ENCODE measurements around the gene WDR27. TPM values are rescaled to one million over a fixed set of nuclear protein-coding genes. Genes with fewer than 3 reads are reported as not detected.

The WDR27 gene
- 28.4 TPM for polyA plus RNA-seq (2013, experiment 1 of 2)
- polyA plus RNA-seq (2013, experiment 2 of 2), result 32.4 TPM

DNA sequence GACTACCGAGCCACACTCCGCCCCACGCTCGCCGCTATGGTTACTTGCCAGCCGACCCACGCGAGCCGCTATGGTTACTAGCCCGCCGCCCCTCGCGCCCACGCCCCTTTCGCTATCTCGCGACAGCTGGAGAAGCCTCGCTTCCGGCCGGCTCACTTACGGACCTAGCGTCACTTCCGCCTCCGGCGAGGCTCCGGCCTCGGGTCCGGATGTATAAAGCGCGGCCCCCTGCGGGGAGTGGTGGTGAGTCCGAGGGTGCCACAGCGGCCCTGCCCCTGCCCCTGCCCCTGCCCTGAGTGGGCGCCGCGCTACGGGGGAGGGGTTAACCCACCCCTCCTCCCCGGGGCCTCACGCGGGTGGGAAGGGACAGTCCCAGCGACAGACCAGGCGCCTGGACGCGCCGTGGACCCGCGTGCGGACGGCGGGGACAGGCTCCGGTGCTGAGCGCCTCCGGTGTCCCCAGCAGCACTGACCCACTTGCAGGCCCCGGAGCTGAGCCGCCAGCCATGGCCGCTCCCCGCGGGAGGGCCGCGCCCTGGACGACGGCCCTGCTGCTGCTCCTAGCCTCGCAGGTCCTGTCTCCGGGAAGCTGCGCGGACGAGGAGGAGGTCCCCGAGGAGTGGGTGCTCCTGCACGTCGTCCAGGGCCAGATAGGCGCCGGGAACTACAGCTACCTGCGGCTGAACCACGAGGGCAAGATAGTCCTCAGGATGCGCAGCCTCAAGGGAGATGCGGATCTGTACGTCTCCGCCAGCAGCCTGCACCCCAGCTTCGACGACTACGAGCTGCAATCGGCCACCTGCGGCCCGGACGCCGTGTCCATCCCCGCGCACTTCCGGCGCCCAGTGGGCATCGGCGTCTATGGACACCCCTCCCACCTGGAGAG is at the start of gene WDR27, which contains the start of gene C6orf120:
Gene WDR27, minus strand, starts transcription at position 76 of the 886 bp plus-strand sequence. CDS start 13,024 bp downstream, outside the sequence.
Gene C6orf120, plus strand, starts transcription at position 173 of the 886 bp plus-strand sequence. Its CDS starts 334 bp downstream, at position 507.
- Histone ChIP-seq H3K36me3 (ENCODE audit: insufficient read depth, low read length) (peaks cover 53% of the 10 kb centered on the region), H3K4me1 (ENCODE audit: insufficient read depth, low read length) (peaks cover 16% of the 10 kb centered on the region; the same call in 1 of the 2 replicates), H3K27ac (ENCODE audit: low read depth, low read length) (peak within 1 kb of the TSS; percentile 88), H3K4me3 (ENCODE audit: low read length) (peak within 1 kb of the TSS; percentile 85), H3K9me3 (ENCODE audit: insufficient read depth, low read depth, low read length) (no peaks in the 10 kb centered on the region), H3K9ac (ENCODE audit: low read depth, low read length) (peak within 1 kb of the TSS; percentile 97), H3K27me3 (ENCODE audit: insufficient read depth, low read length) (no peaks in the 10 kb centered on the region)
- whole genome bisulfite sequencing, result under 1% methylated on average over 92 of the region's 92 CpGs

DNA sequence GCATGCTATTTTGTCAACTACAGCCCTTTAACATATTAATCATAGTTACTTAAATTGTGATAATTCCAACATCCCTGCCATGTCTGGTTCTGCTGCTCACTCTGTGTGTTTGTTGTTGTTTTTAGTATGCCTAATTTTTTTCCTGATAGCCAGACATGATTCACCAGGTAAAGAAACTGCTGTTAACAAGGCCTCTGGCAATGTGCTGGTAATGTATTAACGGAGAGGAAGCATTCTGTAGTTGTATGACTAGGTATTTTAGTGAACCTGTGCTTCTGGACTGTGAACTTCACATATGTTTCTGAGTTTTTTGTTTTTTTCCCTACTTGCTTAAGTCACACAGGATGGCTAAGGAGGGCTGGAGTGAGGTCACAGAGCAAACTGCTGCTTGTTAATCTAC is 44.7 kb upstream of the WDR27 start:
- no peaks in the 10 kb centered on the region for H3K9me3 ChIP-seq (ENCODE audit: insufficient read depth, low read depth, low read length)
- H3K9ac ChIP-seq (ENCODE audit: low read depth, low read length), result no peak overlapping the region
- no peak overlapping the region for H3K27ac ChIP-seq (ENCODE audit: low read depth, low read length)
- H3K36me3 ChIP-seq (ENCODE audit: insufficient read depth, low read length), result no peaks in the 10 kb centered on the region
- peaks cover 8% of the 10 kb centered on the region; the same call in 1 of the 2 replicates for H3K27me3 ChIP-seq (ENCODE audit: insufficient read depth, low read length)
- 79% methylated on average over 1 of the region's 1 CpG for WGBS
- peaks cover 11% of the 10 kb centered on the region; the same call in 1 of the 2 replicates for H3K4me1 ChIP-seq (ENCODE audit: insufficient read depth, low read length)
- no peak overlapping the region for H3K4me3 ChIP-seq (ENCODE audit: low read length)

DNA sequence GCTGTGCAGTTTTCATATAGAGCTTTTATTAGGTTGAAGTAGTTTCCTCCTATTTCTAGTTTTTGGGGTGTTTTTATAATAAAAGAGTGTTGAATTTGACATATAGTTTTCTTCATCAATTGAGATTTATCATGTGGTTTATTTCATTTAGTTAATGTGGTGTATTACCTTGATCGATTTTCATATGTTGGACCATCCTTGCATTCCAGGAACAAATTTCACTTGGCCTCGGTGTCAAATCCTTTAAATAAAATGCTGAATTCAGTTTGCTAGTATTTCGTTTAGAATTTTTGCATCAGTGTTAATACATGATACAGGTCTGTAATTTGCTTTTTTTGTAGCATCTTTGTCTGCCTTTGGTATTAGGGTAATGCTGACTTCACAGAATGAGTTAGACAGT is 43.6 kb upstream of the WDR27 start:
- H3K27ac ChIP-seq (ENCODE audit: low read depth, low read length), result no peak overlapping the region
- peaks cover 9% of the 10 kb centered on the region; the same call in 1 of the 2 replicates for H3K4me1 ChIP-seq (ENCODE audit: insufficient read depth, low read length)
- H3K9ac ChIP-seq (ENCODE audit: low read depth, low read length), result no peak overlapping the region
- H3K27me3 ChIP-seq (ENCODE audit: insufficient read depth, low read length), result peaks cover 8% of the 10 kb centered on the region; the same call in 1 of the 2 replicates
- H3K4me3 ChIP-seq (ENCODE audit: low read length), result no peak overlapping the region
- no peaks in the 10 kb centered on the region for H3K36me3 ChIP-seq (ENCODE audit: insufficient read depth, low read length)
- H3K9me3 ChIP-seq (ENCODE audit: insufficient read depth, low read depth, low read length), result no peaks in the 10 kb centered on the region
- 93% methylated on average over 3 of the region's 3 CpGs for WGBS

DNA sequence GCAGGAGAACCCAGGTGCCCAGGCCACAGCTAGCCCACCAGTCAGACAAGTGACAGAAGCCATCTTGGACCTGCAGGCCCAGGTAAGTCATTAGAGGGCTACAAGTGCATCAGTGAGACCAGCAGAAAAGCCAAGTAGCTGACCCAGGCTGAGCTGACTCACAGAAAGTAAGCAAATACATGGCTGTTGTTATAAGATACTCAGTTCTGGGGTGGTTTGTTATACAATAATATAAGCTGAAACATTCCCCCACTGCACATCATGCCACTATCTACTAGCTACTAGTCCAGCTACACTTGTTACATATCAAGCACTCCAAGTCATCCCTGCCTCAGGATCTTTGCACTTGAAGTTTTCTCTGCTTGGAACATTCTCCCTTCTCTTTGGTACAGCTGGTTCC is 39.5 kb upstream of the WDR27 start:
- Histone ChIP-seq H3K27me3 (ENCODE audit: insufficient read depth, low read length) (peaks cover 8% of the 10 kb centered on the region; the same call in 1 of the 2 replicates), H3K9ac (ENCODE audit: low read depth, low read length) (no peak overlapping the region), H3K27ac (ENCODE audit: low read depth, low read length) (no peak overlapping the region), H3K9me3 (ENCODE audit: insufficient read depth, low read depth, low read length) (no peaks in the 10 kb centered on the region), H3K36me3 (ENCODE audit: insufficient read depth, low read length) (no peaks in the 10 kb centered on the region), H3K4me1 (ENCODE audit: insufficient read depth, low read length) (0 out of 2 replicates have a peak, but pooled peaks cover 6% of the 10 kb centered on the region), H3K4me3 (ENCODE audit: low read length) (no peak overlapping the region)

DNA sequence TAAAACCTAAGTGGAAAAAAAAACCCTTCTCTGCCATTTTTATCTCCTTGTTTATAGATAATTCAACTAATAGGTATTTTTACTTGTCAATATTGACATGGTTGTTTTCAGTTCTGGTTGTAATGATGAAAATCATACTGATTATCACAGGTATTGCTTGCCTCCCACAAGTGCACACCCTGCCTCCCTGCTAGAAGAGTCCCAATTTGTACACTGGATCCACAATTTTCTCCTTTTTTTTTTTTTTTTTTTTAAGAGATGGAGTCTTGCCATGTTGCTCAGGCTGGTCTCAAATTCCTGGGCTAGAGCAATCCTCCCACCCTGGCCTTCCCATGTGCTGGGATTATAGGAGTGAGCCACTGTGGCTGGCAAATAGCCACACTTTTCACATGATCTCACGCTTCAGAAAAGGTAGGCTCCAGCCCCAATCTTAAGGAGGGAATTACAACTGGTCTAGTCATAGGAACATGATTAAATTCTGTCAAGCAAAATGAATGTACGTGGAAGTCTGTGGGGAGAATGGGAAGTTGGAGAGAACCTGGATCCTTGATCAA is 37.2 kb upstream of the WDR27 start:
- no peaks in the 10 kb centered on the region for H3K9me3 ChIP-seq (ENCODE audit: insufficient read depth, low read depth, low read length)
- peaks cover 2% of the 10 kb centered on the region; the same call in 1 of the 2 replicates for H3K27me3 ChIP-seq (ENCODE audit: insufficient read depth, low read length)
- 97% methylated on average over 2 of the region's 2 CpGs for WGBS

DNA sequence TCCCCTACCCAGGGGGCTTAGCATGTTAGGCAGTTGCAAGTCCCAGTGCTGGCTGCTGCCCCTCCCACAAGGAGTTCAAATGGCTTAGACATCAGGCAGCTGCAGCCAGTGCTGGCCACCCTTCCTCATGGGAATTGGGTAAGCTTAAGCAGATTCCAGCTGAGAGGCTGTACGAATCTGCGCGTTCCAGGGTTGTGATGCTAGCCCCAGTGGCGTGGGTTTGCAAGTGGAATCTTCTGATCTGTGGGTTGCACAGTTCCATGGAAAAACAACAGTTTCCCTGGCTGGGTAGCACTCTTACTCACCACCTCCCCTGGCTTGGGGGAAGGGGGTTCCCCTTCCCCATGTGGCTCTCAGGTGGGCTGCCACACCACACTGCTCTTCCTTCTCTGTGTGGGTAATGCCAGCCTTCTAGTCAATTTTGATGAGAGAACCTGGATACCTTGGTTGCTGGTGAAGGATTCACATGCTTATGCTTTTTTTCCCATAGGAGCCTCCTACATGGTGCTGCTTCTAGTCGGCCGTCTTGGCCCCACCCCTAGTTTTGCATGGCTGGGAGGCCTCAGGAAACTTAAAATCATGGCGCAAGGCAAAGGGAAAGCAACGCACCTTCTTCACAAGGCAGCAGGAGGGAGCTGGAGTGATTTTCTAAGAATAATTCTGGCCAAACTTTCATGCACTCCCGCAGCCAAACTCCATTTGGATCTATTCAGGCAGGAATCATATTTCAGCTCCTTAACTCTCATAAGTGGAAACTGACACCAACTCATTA is 36.6 kb upstream of the WDR27 start:
- no peaks in the 10 kb centered on the region for H3K27me3 ChIP-seq (ENCODE audit: insufficient read depth, low read length)
- 79% methylated on average over 9 of the region's 9 CpGs for WGBS
- 0 out of 2 replicates have a peak, but pooled peaks cover 6% of the 10 kb centered on the region for H3K4me1 ChIP-seq (ENCODE audit: insufficient read depth, low read length)
- no peak overlapping the region for H3K9ac ChIP-seq (ENCODE audit: low read depth, low read length)
- H3K27ac ChIP-seq (ENCODE audit: low read depth, low read length), result no peak overlapping the region
- H3K4me3 ChIP-seq (ENCODE audit: low read length), result no peak overlapping the region
- no peaks in the 10 kb centered on the region for H3K36me3 ChIP-seq (ENCODE audit: insufficient read depth, low read length)
- no peaks in the 10 kb centered on the region for H3K9me3 ChIP-seq (ENCODE audit: insufficient read depth, low read depth, low read length)

More for the DNA sequence above, 37.2 kb upstream of the WDR27 start:
- no peak overlapping the region for H3K4me3 ChIP-seq (ENCODE audit: low read length)
- 0 out of 2 replicates have a peak, but pooled peaks cover 6% of the 10 kb centered on the region for H3K4me1 ChIP-seq (ENCODE audit: insufficient read depth, low read length)
- H3K9ac ChIP-seq (ENCODE audit: low read depth, low read length), result no peak overlapping the region
- H3K36me3 ChIP-seq (ENCODE audit: insufficient read depth, low read length), result no peaks in the 10 kb centered on the region
- no peak overlapping the region for H3K27ac ChIP-seq (ENCODE audit: low read depth, low read length)

DNA sequence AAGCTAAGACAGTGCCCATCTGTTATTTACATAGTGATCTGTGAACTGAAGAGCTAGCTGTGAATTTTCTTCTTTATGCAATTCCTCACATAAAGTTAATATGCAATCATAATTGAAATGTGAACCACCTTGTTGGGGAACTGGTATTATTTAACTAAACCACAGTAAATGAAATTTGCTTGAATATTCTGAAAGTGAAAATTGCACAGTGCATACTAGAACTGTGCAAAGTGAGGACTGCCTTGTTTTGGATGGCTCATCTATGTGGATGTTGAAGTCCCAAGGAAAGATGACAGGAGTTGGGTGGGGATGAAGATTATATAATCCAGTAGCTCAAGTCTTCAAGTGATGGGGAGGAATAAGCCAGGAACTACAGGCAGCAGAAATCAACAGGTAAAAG is 28.1 kb upstream of the WDR27 start:
- no peak overlapping the region for H3K4me3 ChIP-seq (ENCODE audit: low read length)
- H3K36me3 ChIP-seq (ENCODE audit: insufficient read depth, low read length), result no peaks in the 10 kb centered on the region
- no peak overlapping the region for H3K9ac ChIP-seq (ENCODE audit: low read depth, low read length)
- H3K9me3 ChIP-seq (ENCODE audit: insufficient read depth, low read depth, low read length), result no peaks in the 10 kb centered on the region
- no peak overlapping the region for H3K27ac ChIP-seq (ENCODE audit: low read depth, low read length)
- H3K27me3 ChIP-seq (ENCODE audit: insufficient read depth, low read length), result no peaks in the 10 kb centered on the region
- H3K4me1 ChIP-seq (ENCODE audit: insufficient read depth, low read length), result peaks cover 12% of the 10 kb centered on the region

DNA sequence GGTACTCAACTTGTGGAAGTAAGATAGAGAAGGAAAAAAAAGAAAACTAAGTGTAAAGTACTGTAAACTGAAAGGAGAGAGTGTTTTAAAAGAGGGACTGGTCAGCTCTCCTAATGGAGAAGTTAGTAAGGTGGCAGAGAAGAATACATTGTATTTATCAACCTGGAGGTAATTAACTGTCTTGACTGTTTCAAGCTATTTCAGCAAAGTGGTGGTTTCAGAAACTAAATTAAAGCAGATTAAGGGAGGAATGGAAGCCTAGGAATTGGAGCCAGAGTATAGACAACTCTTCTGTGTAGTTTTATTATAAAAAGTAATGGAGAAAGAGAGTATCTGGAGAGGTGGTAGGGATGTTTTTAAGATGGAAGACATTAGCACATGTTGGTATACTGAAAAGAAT is 25.1 kb upstream of the WDR27 start:
- H3K36me3 ChIP-seq (ENCODE audit: insufficient read depth, low read length), result no peaks in the 10 kb centered on the region
- no peak overlapping the region for H3K9ac ChIP-seq (ENCODE audit: low read depth, low read length)
- H3K4me3 ChIP-seq (ENCODE audit: low read length), result no peak overlapping the region
- H3K27me3 ChIP-seq (ENCODE audit: insufficient read depth, low read length), result no peaks in the 10 kb centered on the region; the same call in 1 of the 2 replicates
- H3K27ac ChIP-seq (ENCODE audit: low read depth, low read length), result no peak overlapping the region
- peaks cover 20% of the 10 kb centered on the region for H3K4me1 ChIP-seq (ENCODE audit: insufficient read depth, low read length)
- no peaks in the 10 kb centered on the region for H3K9me3 ChIP-seq (ENCODE audit: insufficient read depth, low read depth, low read length)

DNA sequence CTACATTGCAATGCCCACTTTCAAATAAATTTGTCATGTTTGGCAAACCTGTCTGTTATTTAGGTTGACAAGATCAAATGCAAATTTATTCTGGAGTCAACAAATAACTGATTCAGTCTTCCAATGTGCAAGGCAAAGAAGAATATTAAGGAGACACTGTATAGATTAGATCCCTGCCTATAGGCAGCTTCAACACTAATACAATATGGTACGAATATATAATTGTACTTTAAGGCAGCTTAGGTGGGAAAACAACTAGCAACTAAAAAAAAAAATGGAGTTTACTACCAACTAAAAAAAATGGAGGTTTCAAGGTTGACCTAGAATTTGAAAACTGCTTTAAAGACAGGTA is 24.2 kb upstream of the WDR27 start:
- no peak overlapping the region for H3K27ac ChIP-seq (ENCODE audit: low read depth, low read length)
- peak overlapping the region; percentile 98; the same call in 1 of the 2 replicates for H3K9ac ChIP-seq (ENCODE audit: low read depth, low read length)
- H3K36me3 ChIP-seq (ENCODE audit: insufficient read depth, low read length), result no peaks in the 10 kb centered on the region
- H3K27me3 ChIP-seq (ENCODE audit: insufficient read depth, low read length), result no peaks in the 10 kb centered on the region; the same call in 1 of the 2 replicates
- WGBS, result no CpG with 5 or more reads among the region's 1 CpG
- peaks cover 29% of the 10 kb centered on the region for H3K4me1 ChIP-seq (ENCODE audit: insufficient read depth, low read length)
- H3K4me3 ChIP-seq (ENCODE audit: low read length), result peak overlapping the region; percentile 91
- no peaks in the 10 kb centered on the region for H3K9me3 ChIP-seq (ENCODE audit: insufficient read depth, low read depth, low read length)

DNA sequence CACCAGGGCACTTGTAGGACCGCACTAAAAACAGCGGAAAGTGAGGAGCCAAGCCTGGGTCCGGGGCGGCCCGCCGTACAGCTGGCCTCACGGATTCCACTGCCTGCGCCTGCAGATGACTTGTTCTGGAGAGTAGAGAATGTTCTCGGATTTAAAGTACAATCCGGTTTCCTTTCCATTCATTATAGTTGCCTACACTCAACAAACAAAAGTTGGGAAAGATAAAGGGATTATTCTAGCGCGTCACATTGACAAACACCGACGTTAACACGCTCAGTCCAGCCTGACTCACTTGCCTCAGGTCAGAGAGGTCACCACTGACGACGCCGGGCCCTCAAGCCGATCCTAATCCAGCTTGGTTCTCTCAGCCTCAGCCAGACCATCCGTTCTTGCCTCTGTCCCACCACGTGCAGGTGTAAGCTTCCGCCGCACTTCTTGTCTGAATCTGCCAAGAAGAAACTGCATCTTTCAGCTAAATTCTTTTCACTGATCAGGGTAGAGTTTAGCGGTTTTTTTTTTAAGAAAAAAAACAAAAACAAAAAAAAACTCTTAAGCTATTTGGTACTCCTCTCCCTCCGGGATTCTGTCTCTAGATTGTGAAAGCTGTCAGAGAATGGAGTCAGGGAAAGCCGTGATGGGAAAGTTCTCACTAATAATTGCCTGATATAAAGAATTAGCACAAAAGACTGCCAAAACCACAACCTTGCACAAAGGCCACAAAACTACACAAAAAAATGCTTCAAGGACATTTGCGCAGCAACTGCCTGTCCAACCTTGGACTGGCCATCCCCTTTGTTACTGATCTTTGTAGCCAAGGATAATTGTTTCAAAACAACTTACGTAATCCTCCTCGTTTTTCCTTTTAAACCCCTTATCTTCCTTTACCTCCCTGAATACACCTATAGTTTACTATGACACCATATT is 23.6 kb upstream of the WDR27 start:
- 16% methylated on average over 26 of the region's 29 CpGs for WGBS
- Histone ChIP-seq H3K4me3 (ENCODE audit: low read length) (peak overlapping the region; percentile 91), H3K4me1 (ENCODE audit: insufficient read depth, low read length) (peaks cover 29% of the 10 kb centered on the region), H3K9ac (ENCODE audit: low read depth, low read length) (peak overlapping the region; percentile 98), H3K36me3 (ENCODE audit: insufficient read depth, low read length) (peaks cover 4% of the 10 kb centered on the region; the same call in 1 of the 2 replicates), H3K9me3 (ENCODE audit: insufficient read depth, low read depth, low read length) (no peaks in the 10 kb centered on the region), H3K27ac (ENCODE audit: low read depth, low read length) (peak overlapping the region; percentile 98), H3K27me3 (ENCODE audit: insufficient read depth, low read length) (no peaks in the 10 kb centered on the region; the same call in 1 of the 2 replicates)
